ENCODE data around the gene DUOXA2. TPM values are rescaled to one million over a fixed set of nuclear protein-coding genes. Genes with fewer than 3 reads are reported as not detected.

DUOXA2 gene
- total RNA-seq, 1 donor from 2014 or later = not detected

- no peak overlapping the region for H3K4me3 ChIP-seq (ENCODE audit: low read length in 3 of 3)
- H3K9me3 ChIP-seq (ENCODE audit: control insufficient read depth in 3 of 3, low read length in 3 of 3) = no peaks in the 10 kb centered on the region
- peaks cover 0 to 33% (median 12%) of the 10 kb centered on the region in 3 donors for H3K27me3 ChIP-seq (ENCODE audit: control insufficient read depth in 3 of 3, insufficient read depth in 3 of 3, low read length in 3 of 3)
- H3K9ac ChIP-seq (ENCODE audit: low read depth in 1 of 3, low read length in 3 of 3) = no peak overlapping the region
- H3K4me1 ChIP-seq (ENCODE audit: control insufficient read depth in 3 of 3, insufficient read depth in 3 of 3, low read length in 3 of 3) = no peaks in the 10 kb centered on the region
- no peak overlapping the region for H3K27ac ChIP-seq (ENCODE audit: low read depth, low read length)
- no peaks in the 10 kb centered on the region for H3K36me3 ChIP-seq (ENCODE audit: control insufficient read depth in 3 of 3, insufficient read depth in 3 of 3, low read length in 3 of 3)
Measured at GRCh38 chr15:45143946-45144345, 29.8 kb downstream of the DUOXA2 start.

DNA sequence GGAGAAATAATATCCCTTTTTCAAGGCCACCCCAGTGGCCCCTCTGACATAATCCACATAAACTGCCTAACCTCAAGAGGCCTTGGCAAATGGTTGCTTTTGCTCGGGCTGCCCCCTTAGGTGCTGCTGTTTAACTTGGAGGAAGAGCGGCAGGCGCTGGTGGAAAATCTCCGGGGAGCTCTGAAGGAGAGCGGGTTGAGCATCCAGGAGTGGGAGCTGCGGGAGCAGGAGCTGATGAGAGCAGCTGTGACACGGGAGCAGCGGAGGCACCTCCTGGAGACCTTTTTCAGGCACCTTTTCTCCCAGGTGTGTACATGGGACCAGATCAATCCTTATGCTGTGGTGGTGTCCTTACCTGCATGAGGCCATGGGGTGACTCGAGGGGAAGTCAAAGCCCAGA, 30.6 kb downstream of the DUOXA2 start:
- H3K27ac ChIP-seq (ENCODE audit: low read depth, low read length) = no peak overlapping the region
- H3K4me1 ChIP-seq (ENCODE audit: control insufficient read depth in 3 of 3, insufficient read depth in 3 of 3, low read length in 3 of 3) = no peaks in the 10 kb centered on the region
- no peak overlapping the region for H3K4me3 ChIP-seq (ENCODE audit: low read length in 3 of 3)
- H3K27me3 ChIP-seq (ENCODE audit: control insufficient read depth in 3 of 3, insufficient read depth in 3 of 3, low read length in 3 of 3) = peaks cover 0 to 33% (median 12%) of the 10 kb centered on the region in 3 donors
- no peak overlapping the region for H3K9ac ChIP-seq (ENCODE audit: low read depth in 1 of 3, low read length in 3 of 3)
- no peaks in the 10 kb centered on the region for H3K9me3 ChIP-seq (ENCODE audit: control insufficient read depth in 3 of 3, low read length in 3 of 3)
- H3K36me3 ChIP-seq (ENCODE audit: control insufficient read depth in 3 of 3, insufficient read depth in 3 of 3, low read length in 3 of 3) = no peaks in the 10 kb centered on the region

DNA sequence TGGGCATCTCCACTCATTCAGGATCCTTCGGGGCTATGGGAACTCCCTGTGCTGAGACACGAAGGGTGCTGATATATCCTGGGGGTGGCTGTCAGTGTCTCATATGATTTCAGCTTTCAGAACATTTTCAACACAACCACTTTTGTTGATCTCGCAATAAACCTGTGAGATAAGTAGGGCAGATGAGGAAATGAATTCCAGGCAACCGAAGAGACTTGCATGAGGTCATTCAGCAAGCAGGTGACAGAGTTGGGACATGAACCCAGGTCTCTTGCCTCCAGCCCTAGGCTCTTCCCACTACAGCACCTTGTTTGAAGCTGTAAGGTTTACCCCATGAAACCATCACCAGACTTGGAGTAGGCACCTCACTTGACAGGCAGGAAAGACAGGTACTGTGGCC, 32.3 kb downstream of the DUOXA2 start:
- H3K27me3 ChIP-seq (ENCODE audit: control insufficient read depth in 3 of 3, insufficient read depth in 3 of 3, low read length in 3 of 3) = peaks cover 0 to 31% (median 12%) of the 10 kb centered on the region in 3 donors
- no peak overlapping the region for H3K27ac ChIP-seq (ENCODE audit: low read depth, low read length)
- no peak overlapping the region for H3K4me3 ChIP-seq (ENCODE audit: low read length in 3 of 3)
- no peaks in the 10 kb centered on the region for H3K4me1 ChIP-seq (ENCODE audit: control insufficient read depth in 3 of 3, insufficient read depth in 3 of 3, low read length in 3 of 3)
- H3K9me3 ChIP-seq (ENCODE audit: control insufficient read depth in 3 of 3, low read length in 3 of 3) = no peaks in the 10 kb centered on the region
- H3K36me3 ChIP-seq (ENCODE audit: control insufficient read depth in 3 of 3, insufficient read depth in 3 of 3, low read length in 3 of 3) = no peaks in the 10 kb centered on the region
- no peak overlapping the region for H3K9ac ChIP-seq (ENCODE audit: low read depth in 1 of 3, low read length in 3 of 3)

DNA sequence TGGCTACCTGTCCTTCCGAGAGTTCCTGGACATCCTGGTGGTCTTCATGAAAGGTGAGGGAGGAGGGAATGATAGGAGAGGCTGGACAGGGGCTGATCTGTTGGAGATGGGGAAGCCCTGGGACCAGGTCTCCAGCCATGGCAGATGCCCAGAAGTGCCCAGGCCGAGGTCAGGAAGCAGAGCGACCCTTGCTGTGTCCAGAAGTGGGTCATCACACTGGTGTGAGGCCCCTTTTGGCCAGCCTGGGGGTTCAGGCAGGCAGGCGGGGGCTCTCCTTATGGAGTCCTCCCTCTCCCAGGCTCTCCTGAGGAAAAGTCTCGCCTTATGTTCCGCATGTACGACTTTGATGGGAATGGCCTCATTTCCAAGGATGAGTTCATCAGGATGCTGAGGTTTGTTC, 33.5 kb downstream of the DUOXA2 start:
- H3K27me3 ChIP-seq (ENCODE audit: control insufficient read depth in 3 of 3, insufficient read depth in 3 of 3, low read length in 3 of 3) = peaks cover 0 to 23% (median 12%) of the 10 kb centered on the region in 3 donors
- no peak overlapping the region for H3K4me3 ChIP-seq (ENCODE audit: low read length in 3 of 3)
- no peaks in the 10 kb centered on the region for H3K4me1 ChIP-seq (ENCODE audit: control insufficient read depth in 3 of 3, insufficient read depth in 3 of 3, low read length in 3 of 3)
- no peak overlapping the region for H3K27ac ChIP-seq (ENCODE audit: low read depth, low read length)
- H3K36me3 ChIP-seq (ENCODE audit: control insufficient read depth in 3 of 3, insufficient read depth in 3 of 3, low read length in 3 of 3) = no peaks in the 10 kb centered on the region
- no peaks in the 10 kb centered on the region for H3K9me3 ChIP-seq (ENCODE audit: control insufficient read depth in 3 of 3, low read length in 3 of 3)
- H3K9ac ChIP-seq (ENCODE audit: low read depth in 1 of 3, low read length in 3 of 3) = no peak overlapping the region

- H3K9me3 ChIP-seq (ENCODE audit: control insufficient read depth in 3 of 3, low read length in 3 of 3) = no peaks in the 10 kb centered on the region
- H3K4me1 ChIP-seq (ENCODE audit: control insufficient read depth in 3 of 3, insufficient read depth in 3 of 3, low read length in 3 of 3) = no peaks in the 10 kb centered on the region
- no peak overlapping the region for H3K4me3 ChIP-seq (ENCODE audit: low read length in 3 of 3)
- no peak overlapping the region for H3K27ac ChIP-seq (ENCODE audit: low read depth, low read length)
- no peak overlapping the region for H3K9ac ChIP-seq (ENCODE audit: low read depth in 1 of 3, low read length in 3 of 3)
- H3K27me3 ChIP-seq (ENCODE audit: control insufficient read depth in 3 of 3, insufficient read depth in 3 of 3, low read length in 3 of 3) = peaks cover 0 to 15% (median 6%) of the 10 kb centered on the region in 3 donors
- H3K36me3 ChIP-seq (ENCODE audit: control insufficient read depth in 3 of 3, insufficient read depth in 3 of 3, low read length in 3 of 3) = no peaks in the 10 kb centered on the region
Measured at GRCh38 chr15:45148076-45149059, 34.2 kb downstream of the DUOXA2 start.

DNA sequence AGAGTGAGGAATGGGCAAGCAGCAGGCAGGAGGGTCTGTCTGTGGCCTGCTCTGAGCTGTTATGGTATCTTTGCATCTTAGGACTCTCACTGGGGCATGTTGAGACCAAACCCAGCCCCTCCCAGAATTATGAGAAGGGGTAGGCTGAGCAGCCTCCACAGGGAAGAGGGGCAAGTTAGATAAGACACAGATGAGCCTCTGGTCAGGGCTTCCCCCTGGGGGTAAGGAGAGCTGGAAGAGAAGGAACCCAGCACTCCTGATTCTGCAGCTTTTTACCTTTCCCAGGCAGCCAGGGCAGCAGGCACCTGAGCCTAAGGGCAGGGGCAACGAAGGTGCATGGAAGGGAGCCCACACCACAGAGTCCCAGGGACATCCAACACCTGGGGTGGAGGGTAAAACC, 34.9 kb downstream of the DUOXA2 start:
- no peak overlapping the region for H3K9ac ChIP-seq (ENCODE audit: low read depth in 1 of 3, low read length in 3 of 3)

GRCh38 chr15:45150481-45150880, 36.4 kb downstream of the DUOXA2 start:
- no peaks in the 10 kb centered on the region for H3K27me3 ChIP-seq (ENCODE audit: control insufficient read depth in 3 of 3, insufficient read depth in 3 of 3, low read length in 3 of 3)
- no peaks in the 10 kb centered on the region for H3K9me3 ChIP-seq (ENCODE audit: control insufficient read depth in 3 of 3, low read length in 3 of 3)
- H3K4me3 ChIP-seq (ENCODE audit: low read length in 3 of 3) = no peak overlapping the region
- no peaks in the 10 kb centered on the region for H3K4me1 ChIP-seq (ENCODE audit: control insufficient read depth in 3 of 3, insufficient read depth in 3 of 3, low read length in 3 of 3)
- H3K36me3 ChIP-seq (ENCODE audit: control insufficient read depth in 3 of 3, insufficient read depth in 3 of 3, low read length in 3 of 3) = no peaks in the 10 kb centered on the region
- H3K9ac ChIP-seq (ENCODE audit: low read depth in 1 of 3, low read length in 3 of 3) = no peak overlapping the region
- no peak overlapping the region for H3K27ac ChIP-seq (ENCODE audit: low read depth, low read length)

More for the DNA sequence above, 34.9 kb downstream of the DUOXA2 start:
- Histone ChIP-seq H3K36me3 (ENCODE audit: control insufficient read depth in 3 of 3, insufficient read depth in 3 of 3, low read length in 3 of 3) (no peaks in the 10 kb centered on the region), H3K4me3 (ENCODE audit: low read length in 3 of 3) (no peak overlapping the region), H3K27me3 (ENCODE audit: control insufficient read depth in 3 of 3, insufficient read depth in 3 of 3, low read length in 3 of 3) (peaks cover 0 to 10% (median 3%) of the 10 kb centered on the region in 3 donors), H3K27ac (ENCODE audit: low read depth, low read length) (no peak overlapping the region), H3K4me1 (ENCODE audit: control insufficient read depth in 3 of 3, insufficient read depth in 3 of 3, low read length in 3 of 3) (no peaks in the 10 kb centered on the region), H3K9me3 (ENCODE audit: control insufficient read depth in 3 of 3, low read length in 3 of 3) (no peaks in the 10 kb centered on the region)

GRCh38 chr15:45150997-45151396, 36.9 kb downstream of the DUOXA2 start:
- Histone ChIP-seq H3K9ac (ENCODE audit: low read depth in 1 of 3, low read length in 3 of 3) (no peak overlapping the region), H3K4me1 (ENCODE audit: control insufficient read depth in 3 of 3, insufficient read depth in 3 of 3, low read length in 3 of 3) (no peaks in the 10 kb centered on the region), H3K27ac (ENCODE audit: low read depth, low read length) (no peak overlapping the region), H3K27me3 (ENCODE audit: control insufficient read depth in 3 of 3, insufficient read depth in 3 of 3, low read length in 3 of 3) (no peaks in the 10 kb centered on the region), H3K4me3 (ENCODE audit: low read length in 3 of 3) (no peak overlapping the region), H3K36me3 (ENCODE audit: control insufficient read depth in 3 of 3, insufficient read depth in 3 of 3, low read length in 3 of 3) (no peaks in the 10 kb centered on the region), H3K9me3 (ENCODE audit: control insufficient read depth in 3 of 3, low read length in 3 of 3) (no peaks in the 10 kb centered on the region)

DNA sequence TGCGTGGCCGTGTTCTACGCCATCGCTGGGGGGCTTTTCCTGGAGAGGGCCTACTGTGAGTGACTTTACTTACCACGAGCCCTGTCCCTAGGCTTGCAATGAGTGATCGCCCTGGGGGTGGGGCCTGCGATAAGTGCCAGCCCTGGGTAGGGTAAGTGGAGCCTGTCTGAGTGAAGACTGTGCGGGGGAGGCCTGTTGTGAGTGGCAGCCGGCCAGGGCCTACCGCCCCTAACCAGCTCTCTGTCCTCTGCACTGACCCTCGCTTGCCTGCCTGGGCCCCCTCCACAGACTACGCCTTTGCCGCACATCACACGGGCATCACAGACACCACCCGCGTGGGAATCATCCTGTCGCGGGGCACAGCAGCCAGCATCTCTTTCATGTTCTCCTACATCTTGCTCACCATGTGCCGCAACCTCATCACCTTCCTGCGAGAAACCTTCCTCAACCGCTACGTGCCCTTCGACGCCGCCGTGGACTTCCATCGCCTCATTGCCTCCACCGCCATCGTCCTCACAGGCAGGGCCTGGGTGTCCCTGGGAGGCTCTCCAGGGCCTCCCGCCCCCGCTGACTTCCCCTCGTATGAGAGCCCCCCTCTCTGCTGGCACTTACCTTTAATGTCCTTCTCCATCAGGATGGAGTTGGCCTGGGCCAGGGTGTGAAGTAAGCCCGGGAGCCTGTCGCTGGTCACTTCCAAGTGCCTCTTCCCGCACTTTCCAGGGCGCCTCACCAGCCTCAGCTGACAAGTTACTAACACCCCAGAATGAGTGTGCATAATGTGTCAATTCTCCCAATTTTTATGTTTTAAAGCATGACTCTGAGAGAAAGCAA, 38.1 kb downstream of the DUOXA2 start:
- H3K36me3 ChIP-seq (ENCODE audit: control insufficient read depth in 3 of 3, insufficient read depth in 3 of 3, low read length in 3 of 3) = no peaks in the 10 kb centered on the region
- no peak overlapping the region for H3K27ac ChIP-seq (ENCODE audit: low read depth, low read length)
- H3K4me3 ChIP-seq (ENCODE audit: low read length in 3 of 3) = no peak overlapping the region
- no peaks in the 10 kb centered on the region for H3K9me3 ChIP-seq (ENCODE audit: control insufficient read depth in 3 of 3, low read length in 3 of 3)
- H3K9ac ChIP-seq (ENCODE audit: low read depth in 1 of 3, low read length in 3 of 3) = no peak overlapping the region
- no peaks in the 10 kb centered on the region for H3K4me1 ChIP-seq (ENCODE audit: control insufficient read depth in 3 of 3, insufficient read depth in 3 of 3, low read length in 3 of 3)
- no peaks in the 10 kb centered on the region for H3K27me3 ChIP-seq (ENCODE audit: control insufficient read depth in 3 of 3, insufficient read depth in 3 of 3, low read length in 3 of 3)

DNA sequence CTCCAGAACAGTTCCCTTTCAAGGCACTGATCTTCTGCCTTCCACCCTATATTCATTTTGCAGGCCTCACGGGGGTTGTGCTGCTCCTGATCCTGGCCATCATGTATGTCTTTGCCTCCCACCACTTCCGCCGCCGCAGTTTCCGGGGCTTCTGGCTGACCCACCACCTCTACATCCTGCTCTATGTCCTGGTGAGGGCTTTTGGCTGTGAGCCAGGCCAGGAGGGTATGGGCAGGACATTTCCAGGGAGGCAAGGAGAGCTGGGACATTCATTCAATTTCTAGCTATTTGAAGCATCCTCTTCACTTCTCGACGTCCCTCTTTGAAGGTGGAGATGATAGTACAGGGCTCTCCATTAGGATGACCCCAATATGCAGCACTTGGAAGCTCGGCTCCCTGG, 41.6 kb downstream of the DUOXA2 start:
- Histone ChIP-seq H3K4me1 (ENCODE audit: control insufficient read depth in 3 of 3, insufficient read depth in 3 of 3, low read length in 3 of 3) (no peaks in the 10 kb centered on the region), H3K4me3 (ENCODE audit: low read length in 3 of 3) (no peak overlapping the region), H3K9me3 (ENCODE audit: control insufficient read depth in 3 of 3, low read length in 3 of 3) (no peaks in the 10 kb centered on the region), H3K9ac (ENCODE audit: low read depth in 1 of 3, low read length in 3 of 3) (no peak overlapping the region), H3K36me3 (ENCODE audit: control insufficient read depth in 3 of 3, insufficient read depth in 3 of 3, low read length in 3 of 3) (no peaks in the 10 kb centered on the region), H3K27ac (ENCODE audit: low read depth, low read length) (no peak overlapping the region), H3K27me3 (ENCODE audit: control insufficient read depth in 3 of 3, insufficient read depth in 3 of 3, low read length in 3 of 3) (no peaks in the 10 kb centered on the region)

Data from skeletal muscle tissue (tissue), 4 donors.